DMS153 (cell line): Measurements from ENCODE around the gene SLC1A3.
"Not testable (repeated sequence)": the region's sequence is repeated elsewhere in the genome, so short reads cannot be mapped to it uniquely, and the experiment has no call there.

Experiments used
- DNase-seq: peaks from one replicate; lab custom pipeline; 2025; lab: John Stamatoyannopoulos, UW

SLC1A3 gene

GRCh38 chr5:36631620-36632362 is 25.4 kb downstream of the SLC1A3 start:
- DNase-seq, result no peak

GRCh38 chr5:36632363-36632664 is 25.9 kb downstream of the SLC1A3 start:
- DNase-seq, result no peak

- DNase-seq, result no peak
Observed at GRCh38 chr5:36635721-36636390, 29.4 kb downstream of the SLC1A3 start.

- no peak for DNase-seq
Observed at GRCh38 chr5:36637101-36637500, 30.7 kb downstream of the SLC1A3 start.

GRCh38 chr5:36637516-36637915 is 31.1 kb downstream of the SLC1A3 start:
- DNase-seq, result no peak

- DNase-seq, result no peak
Observed at GRCh38 chr5:36638056-36638455, 31.6 kb downstream of the SLC1A3 start.

GRCh38 chr5:36640949-36641348 is 34.5 kb downstream of the SLC1A3 start:
- DNase-seq, result no peak

GRCh38 chr5:36641431-36641830 is 35.0 kb downstream of the SLC1A3 start:
- DNase-seq, result no peak

- DNase-seq, result no peak
Observed at GRCh38 chr5:36642089-36642488, 35.7 kb downstream of the SLC1A3 start.

GRCh38 chr5:36643162-36643561 is 36.8 kb downstream of the SLC1A3 start:
- no peak for DNase-seq

GRCh38 chr5:36643841-36644240 is 37.4 kb downstream of the SLC1A3 start:
- not testable (repeated sequence) for DNase-seq

GRCh38 chr5:36644727-36645126 is 38.3 kb downstream of the SLC1A3 start:
- DNase-seq, result no peak

GRCh38 chr5:36646100-36646499 is 39.7 kb downstream of the SLC1A3 start:
- no peak for DNase-seq

- DNase-seq, result no peak
Observed at GRCh38 chr5:36646507-36647023, 40.2 kb downstream of the SLC1A3 start.

- DNase-seq, result no peak
Observed at GRCh38 chr5:36647046-36647445, 40.6 kb downstream of the SLC1A3 start.

GRCh38 chr5:36648426-36648825 is 42.0 kb downstream of the SLC1A3 start:
- no peak for DNase-seq

GRCh38 chr5:36651761-36652685 is 45.6 kb downstream of the SLC1A3 start:
- DNase-seq, result no peak

- DNase-seq, result no peak
Observed at GRCh38 chr5:36653044-36653705, 46.8 kb downstream of the SLC1A3 start.

- no peak for DNase-seq
Observed at GRCh38 chr5:36654564-36654963, 48.2 kb downstream of the SLC1A3 start.

- DNase-seq, result no peak
Observed at GRCh38 chr5:36655161-36655560, 48.8 kb downstream of the SLC1A3 start.

GRCh38 chr5:36656556-36656955 is 50.1 kb downstream of the SLC1A3 start:
- no peak for DNase-seq

GRCh38 chr5:36657563-36657995 is 51.2 kb downstream of the SLC1A3 start:
- peak; percentile 81 for DNase-seq
